Measurements from ENCODE around the gene CHSY1.

The CHSY1 gene

DNA sequence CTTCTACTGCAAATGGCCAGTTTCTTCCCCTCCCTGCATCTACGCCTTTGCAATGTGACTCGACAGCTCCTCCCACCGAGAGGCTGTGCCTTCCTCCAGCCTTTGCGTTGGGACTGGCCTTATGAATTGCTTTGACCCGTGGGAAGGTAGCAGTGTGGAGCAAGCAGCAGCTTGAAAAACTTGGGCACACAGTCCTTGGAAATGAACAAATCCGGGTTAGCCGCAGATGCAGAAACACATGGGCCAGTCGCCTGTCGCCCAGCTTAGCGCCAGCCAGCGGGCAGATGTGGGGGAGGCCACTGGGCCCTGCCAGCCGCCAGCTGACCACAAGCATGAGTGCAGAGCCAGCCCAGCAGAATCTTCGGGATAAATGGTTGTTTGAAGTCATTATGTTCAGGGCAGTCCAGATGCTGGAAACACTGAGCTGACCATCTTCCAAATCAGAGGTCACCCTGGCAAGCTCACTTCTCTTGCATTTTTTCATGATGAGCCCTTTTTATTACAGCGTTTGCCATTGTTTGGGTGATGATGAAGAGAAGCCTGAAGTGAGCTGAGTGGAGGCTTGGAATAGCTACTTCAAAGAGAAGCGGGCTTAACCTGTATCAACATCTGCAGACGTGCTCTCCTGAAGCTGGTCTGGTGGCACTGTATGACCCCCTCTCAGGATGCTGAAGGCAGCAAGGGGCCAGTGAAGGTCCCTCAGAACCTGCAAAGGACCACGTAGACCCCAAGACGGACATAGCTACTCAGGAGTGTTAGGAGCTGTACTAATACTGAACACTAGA is 15.7 kb upstream of the CHSY1 start:
- peak; percentile 79 for DNase-seq (ENCODE audit: low read depth)

DNA sequence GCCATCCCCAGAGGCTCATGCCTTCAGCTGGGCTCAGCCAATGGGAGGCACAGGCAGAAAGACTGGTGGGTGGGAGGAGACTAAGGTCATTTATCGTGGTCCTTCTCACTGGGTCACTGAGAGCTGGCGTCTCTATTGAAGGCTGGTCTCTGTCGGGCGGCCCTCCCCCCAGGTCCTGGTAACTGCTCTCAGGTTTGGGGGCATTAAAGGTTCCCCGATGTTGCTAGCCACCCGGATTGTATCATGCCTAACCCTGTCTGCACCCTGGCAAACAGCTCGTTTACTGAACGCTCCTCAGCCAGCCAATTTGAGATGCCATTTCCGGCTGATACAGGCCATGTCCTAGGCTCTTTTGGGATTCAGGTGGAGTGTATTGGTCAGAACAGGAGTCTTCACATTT is 14.9 kb upstream of the CHSY1 start:
- DNase-seq (ENCODE audit: low read depth): no peak

- DNase-seq (ENCODE audit: low read depth): peak; percentile 37
Observed at GRCh38 chr15:101266034-101266433, 14.2 kb upstream of the CHSY1 start.

DNA sequence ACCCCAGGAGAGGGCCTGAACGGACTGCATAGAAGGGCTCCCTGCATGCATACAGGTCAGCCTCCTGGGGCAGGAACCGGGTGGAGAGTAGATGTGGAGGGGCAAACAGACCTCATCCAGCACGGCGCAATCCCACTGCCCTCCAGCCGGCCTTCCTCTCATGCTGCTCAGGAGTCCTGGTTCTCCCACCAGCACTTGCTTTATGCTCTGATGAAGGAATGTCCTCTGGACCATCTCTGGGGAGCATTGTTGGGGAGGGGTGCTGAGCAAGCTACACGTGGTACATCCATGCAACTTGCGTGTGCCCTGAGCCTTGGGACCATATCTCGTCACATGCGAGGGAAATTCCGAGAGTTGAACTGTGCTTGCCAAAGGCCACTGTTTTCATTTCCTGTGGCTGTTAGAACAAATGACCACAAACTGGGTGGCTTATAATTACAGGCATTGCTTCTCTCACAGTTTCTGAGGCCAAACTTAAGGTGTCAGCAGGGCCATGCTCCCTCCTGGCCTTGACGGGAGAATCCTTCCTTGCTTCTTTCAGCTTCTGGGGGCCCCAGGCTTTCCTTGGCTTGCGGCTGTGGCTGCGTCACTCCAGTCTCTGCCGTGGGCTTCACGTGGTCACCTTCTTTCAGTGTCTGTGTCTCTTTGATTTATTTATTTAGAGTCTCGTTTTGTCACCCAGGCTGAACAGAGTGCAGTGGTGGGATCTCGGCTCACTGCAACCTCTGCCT is 13.2 kb upstream of the CHSY1 start:
- DNase-seq (ENCODE audit: low read depth): no peak

GRCh38 chr15:101264011-101264410 is 12.2 kb upstream of the CHSY1 start:
- DNase-seq (ENCODE audit: low read depth): no peak

GRCh38 chr15:101262551-101262950 is 10.7 kb upstream of the CHSY1 start:
- DNase-seq (ENCODE audit: low read depth): peak; percentile 32

DNA sequence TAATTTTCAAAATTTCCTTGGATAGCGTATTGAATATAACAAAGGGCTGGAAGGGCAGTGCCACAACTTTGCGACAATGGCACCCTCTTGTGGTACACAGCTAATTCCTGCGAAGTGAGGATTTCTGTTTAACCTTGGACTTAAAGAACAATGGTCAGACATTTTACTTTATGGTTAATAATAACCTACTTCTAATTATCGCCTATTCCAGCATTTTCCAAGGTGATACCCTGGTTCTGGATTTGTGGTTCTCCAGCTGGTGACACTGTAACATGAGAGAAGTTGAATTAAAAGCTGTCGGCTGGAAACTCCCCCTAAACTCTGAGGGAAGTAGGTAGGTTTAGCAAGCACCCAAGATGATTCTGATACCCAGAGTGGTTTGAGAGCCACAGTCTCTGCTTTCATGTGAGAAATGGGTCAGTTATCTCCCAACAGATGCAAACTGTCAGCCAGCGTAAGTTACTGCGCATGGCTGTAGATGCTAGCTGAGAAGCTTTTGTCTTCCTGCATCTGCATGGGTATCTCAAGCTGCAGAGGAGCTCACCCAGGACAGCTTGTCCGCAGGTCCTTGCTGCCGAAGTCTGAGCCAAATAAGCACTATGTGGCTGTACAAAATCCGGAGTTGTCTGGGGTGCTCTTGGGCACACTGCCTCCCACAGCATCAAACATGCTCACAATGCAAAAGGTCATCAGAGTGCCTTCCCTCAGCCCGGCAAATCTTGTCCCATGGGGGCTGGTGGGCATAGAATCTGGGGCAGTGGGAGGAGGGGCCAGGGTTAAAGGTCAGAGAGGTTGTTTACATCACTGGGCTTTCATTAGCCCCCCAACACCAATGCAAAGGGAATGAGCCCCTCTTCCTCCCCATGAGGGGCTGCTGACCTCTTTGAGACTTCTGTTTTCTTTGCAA is 6.6 kb upstream of the CHSY1 start:
- DNase-seq (ENCODE audit: low read depth): peak; percentile 71

- DNase-seq (ENCODE audit: low read depth): no peak
Observed at GRCh38 chr15:101256757-101257156, 4.9 kb upstream of the CHSY1 start.

DNA sequence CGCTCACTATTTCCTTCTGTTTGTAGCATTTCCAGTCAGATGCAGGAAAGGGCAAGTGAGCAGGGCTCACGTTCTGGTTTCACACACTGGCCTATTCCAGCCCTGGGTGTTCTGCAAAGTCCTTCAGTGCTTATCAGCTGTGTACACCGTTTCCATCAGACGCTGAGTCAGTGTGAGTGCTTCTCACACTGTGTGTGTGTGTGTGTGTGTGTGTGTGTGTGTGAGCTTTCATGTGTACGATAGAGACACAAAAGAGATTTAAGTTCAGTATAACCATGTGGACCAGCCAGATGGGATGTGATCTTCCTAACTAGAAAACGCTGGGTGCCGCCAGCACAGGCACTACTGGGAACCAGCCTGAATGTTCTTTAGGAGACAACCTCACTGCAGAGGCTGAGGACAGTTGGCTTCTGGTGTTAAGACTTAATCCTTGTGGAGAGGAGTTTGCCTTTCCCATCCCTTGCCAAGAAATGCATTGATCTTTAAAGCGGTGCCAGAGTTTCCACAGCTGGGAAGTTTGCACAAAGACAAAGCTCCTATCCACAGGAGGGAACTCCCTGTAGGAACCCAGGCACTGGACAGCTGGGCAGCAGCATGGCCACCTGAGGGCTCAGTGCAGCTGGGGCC is 3.9 kb upstream of the CHSY1 start:
- DNase-seq (ENCODE audit: low read depth): peak; percentile 94

GRCh38 chr15:101255051-101255395 is 3.2 kb upstream of the CHSY1 start:
- DNase-seq (ENCODE audit: low read depth): no peak

DNA sequence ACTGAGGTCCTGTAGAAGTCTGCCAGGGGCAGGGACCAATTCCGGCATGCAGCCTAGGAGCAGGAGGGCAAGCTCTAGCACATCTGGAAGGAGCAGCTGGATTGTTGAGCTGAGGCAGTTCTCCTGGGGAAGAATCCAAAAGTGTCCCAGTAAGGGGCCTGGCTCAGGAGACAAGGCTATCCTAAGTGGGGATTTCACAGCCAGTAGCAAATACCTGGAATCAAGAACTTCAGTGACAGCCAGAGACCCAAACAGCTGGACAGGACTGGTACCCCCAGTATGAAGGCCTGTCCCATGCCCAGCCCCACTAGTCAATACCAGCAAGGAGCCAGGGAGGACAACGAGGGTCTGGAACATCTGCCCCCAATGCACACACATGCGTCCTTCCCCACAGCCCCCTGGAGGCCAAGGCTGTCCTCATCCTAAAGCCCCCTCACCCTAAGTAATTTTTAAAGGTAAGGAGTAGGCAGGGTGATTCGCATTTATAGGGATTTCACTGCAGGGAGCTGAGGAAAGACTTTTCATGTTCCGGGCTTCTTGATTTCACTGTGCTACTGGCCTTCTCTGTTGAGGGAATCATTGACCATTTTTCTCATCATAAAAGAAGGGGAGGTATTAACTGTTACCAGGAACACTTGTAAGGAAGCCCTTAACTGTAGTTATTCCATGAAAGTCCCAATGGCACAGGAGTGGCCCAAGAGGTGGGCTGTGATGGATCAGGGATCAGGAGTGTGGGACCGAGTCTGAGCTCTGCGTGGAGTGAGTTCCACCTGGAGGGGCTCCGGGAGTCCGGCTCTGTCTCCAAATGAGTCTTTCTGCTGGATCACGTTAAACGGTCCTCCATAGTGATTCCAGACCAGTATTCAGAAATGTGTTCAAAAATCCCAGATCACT is 2.6 kb upstream of the CHSY1 start:
- no peak for DNase-seq (ENCODE audit: low read depth)

GRCh38 chr15:101252836-101253235 is 988 bp upstream of the CHSY1 start:
- DNase-seq (ENCODE audit: low read depth): no peak

- DNase-seq (ENCODE audit: low read depth): peak; percentile 36
Observed at GRCh38 chr15:101250873-101251829, 697 bp downstream of the CHSY1 start.

- peak; percentile 42 for DNase-seq (ENCODE audit: low read depth)
Observed at GRCh38 chr15:101250341-101250831, 1.5 kb downstream of the CHSY1 start.

GRCh38 chr15:101248274-101248673 is 3.6 kb downstream of the CHSY1 start:
- no peak for DNase-seq (ENCODE audit: low read depth)

GRCh38 chr15:101246824-101247745 is 4.8 kb downstream of the CHSY1 start:
- no peak for DNase-seq (ENCODE audit: low read depth)

DNA sequence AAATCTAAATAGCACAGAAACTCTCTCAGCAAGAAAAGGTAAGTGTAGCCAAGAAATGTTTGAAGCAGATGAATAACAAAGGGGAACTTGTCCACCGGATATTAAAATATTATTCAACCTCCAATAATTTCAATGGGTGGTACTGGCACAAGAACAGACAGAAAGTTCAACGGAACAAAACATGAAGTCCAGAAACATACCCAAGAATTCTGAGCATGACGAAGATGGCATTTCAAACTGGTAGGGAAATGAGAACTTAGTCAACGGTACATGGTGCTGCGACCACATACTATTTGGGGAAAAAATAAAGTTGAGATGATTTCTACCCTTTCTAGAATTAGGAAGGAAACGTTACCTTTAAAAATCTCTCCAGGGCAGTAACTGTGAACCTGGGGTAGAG is 5.5 kb downstream of the CHSY1 start:
- DNase-seq (ENCODE audit: low read depth): no peak

GRCh38 chr15:101244889-101245668 is 6.8 kb downstream of the CHSY1 start:
- no peak for DNase-seq (ENCODE audit: low read depth)
